Stimulated activated CD8-positive, alpha-beta memory T cell treated with anti-CD3 and anti-CD28 coated beads, Interleukin-12 subunit alpha, Interleukin-12 subunit beta, amount 100 ng/mL, for 1 hour (primary cell): ENCODE results near the gene SLC6A12.

Source experiments
- DNase-seq: peaks from one replicate; pipeline ENCODE4 v3.0.0-alpha.2; 2020; ENCODE audit warnings: low read depth

Gene SLC6A12

DNA sequence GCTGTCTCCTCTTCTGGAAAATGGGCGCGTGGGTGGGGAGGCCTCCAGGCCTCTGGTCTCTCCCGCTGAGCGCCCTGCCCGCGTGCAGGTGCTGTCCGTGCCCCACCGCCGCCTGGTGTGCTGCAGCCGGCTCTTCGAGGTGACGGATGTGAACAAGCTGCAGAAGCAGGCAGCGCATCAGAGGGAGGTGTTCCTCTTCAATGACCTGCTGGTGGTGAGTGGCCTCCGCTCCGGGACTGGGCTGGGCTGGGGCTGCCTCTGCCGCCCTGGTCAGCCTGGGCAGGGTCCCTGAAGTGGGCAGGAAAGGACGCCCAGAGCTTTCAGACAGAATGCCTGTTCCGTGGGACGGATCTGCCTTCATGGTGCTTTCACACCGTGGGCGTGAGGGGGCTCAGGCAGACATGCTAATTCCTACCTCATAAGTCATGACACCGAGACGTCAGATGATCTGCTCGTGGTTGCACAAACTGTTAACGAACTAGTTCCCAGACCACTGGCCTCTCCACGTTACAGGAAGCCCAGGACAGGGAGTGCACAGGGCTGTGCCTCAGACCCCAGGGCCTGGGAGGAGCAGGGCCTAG is 50.5 kb downstream of the SLC6A12 start:
- no peak for DNase-seq

DNA sequence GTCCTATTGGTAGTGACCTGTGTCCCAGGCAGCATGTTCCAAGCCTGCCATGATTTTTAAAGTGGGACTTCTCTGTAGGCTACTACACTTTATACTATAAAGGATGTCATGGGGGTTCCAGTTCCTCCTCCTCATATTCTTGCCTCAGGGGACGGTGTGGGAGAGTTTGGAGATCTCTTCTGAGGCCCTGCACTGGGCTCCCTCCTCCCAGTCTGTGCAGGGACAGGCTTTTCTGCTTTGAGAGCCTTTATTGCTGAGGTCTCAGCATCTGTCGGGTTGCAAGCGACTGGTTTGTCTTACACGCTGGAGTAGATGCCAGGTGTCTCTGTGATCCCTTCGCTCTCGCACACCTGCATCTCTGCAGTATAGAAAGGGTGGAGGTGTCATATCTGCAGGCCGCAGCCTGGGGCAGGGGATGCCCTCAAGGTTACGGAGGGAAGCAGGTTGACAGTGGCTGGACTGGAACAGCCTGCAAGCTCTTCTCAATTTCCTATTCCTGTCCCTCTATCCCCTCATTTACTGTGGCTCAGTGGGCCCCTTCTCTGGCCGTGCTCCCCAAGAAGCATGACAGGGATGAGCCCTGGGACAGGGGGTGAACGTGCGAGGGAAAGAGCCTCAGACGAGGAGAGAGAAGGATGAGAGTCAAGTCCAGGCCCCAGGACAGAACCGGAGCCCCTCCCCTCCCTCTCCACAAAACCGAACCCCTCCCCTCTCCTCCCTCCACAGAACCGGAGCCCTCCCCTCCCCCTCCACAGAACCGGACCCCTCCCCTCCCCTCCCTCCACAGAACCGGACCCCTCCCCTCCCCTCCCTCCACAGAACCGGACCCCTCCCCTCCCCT is 51.3 kb downstream of the SLC6A12 start:
- no peak for DNase-seq

DNA sequence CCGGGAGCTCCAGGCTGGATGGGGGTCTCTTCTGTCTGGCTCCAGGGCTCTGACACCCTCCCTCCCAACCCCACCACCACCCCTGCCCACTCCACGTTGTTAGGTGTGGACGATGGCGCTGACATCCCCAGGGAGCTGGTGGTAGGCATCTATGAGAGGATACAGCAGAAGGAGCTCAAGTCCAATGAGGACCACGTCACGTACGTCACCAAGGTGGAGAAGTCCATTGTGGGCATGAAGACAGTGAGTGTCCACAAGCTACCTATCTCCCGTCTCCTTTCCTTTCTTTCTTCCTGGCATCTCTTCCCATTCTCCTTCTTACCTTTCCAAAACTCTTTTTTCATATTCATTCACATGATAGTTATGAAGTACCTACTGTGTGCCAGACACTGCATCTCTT is 52.1 kb downstream of the SLC6A12 start:
- DNase-seq, result no peak

DNA sequence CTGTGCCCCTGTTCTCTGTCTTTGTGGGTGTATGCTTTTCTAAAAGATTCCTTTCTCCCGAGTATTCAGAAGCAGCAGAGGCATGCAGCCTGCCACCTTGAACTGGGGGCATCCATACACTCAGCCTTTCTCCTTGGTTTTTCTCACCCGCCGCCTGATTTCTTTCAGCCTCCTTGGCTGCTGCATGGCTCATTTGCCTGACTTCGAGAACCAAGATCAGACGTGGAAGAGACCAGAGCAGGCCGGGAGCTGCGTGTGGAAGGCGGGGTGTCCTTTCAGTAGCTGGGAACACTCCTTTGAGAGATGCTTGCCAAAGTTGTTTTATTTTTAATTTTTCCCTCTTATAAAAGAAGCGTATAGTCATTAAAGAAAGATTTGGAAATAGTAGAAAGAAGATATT is 53.1 kb downstream of the SLC6A12 start:
- no peak for DNase-seq

DNA sequence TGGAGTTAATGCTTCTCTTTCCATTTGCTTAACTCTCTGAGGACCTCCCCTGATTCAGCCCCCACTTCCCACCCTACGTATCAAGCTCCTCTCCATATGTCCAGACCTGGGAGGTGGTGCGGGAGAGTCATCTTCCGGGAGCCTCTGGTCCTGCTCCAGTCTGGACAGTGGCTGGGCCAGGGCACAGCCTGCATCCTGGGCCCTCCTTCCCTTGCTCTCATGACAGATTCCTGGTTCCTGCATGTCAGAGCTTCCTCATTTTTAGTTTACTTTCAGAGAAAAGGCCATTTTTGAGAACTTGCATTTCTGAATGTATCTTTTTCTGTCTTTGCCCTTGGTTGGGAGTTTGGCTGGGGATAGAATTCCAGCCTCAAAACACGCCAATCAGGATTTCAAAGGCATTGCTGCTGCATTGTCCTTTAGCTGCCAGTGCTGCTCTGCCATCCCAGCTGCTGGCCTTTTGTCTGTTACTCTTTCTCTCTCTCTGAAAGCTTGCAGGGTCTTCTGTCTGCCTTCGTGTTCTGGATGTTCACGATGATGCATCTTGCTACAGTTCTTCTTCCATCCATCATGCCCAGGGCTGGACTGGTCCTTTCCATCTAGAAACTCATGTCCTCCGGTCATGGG is 54.7 kb downstream of the SLC6A12 start:
- no peak for DNase-seq

DNA sequence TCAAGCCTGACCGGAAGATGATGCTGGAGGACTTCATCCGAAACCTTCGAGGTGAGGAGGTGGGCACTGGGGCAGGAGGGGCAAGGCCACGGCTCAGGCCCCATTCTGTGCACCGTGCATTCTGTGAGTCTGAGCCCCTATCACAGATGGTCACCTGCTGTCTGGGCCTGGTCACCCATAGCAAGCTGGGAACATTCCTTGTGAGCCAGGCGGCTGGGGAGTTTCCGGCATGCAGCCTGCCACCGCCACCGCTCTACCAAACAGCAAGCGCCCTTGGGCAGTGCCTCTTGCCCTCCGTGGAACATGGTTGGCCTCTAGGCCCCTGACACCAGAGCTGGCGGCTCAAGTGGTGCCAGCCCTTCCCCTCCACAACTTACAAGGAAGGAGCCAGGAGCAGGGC is 56.3 kb downstream of the SLC6A12 start:
- DNase-seq, result no peak

DNA sequence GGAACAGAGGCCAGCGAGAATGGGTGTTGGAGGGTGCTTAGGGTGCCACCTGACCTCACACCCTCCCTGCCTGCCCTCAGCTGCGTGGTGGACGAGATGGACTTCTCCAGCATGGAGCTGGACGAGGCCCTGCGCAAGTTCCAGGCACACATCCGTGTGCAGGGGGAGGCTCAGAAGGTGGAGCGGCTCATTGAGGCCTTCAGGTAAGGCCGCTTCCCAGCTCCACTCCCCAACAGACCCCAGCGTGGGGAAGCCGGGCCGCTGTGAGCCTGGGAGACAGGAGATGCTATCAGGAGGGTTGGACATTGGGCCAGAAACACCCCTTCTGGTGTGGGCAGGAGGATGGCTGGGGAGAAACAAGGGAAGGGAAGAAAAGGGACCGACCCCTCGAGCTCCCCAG is 57.0 kb downstream of the SLC6A12 start:
- DNase-seq, result no peak

DNA sequence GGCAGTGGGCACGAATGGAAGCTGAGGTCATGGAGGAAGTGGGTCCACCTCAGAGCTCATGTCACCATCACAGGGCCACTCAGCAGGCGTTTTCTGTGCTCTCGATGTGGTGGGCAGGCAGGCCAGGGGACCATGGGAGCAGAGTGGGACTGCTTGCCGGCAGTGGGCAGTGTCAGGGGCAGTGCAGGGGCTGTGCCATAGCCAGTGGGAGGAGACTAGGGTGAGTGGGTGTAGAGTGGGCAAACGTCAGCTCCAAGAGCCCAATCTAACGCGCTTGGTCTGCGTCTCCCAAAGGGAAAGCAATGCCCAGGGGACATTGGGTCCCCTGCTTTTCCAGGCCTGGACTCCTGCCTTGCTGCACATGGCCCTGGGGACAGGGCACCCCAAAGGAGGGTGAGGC is 58.3 kb downstream of the SLC6A12 start:
- DNase-seq, result no peak

DNA sequence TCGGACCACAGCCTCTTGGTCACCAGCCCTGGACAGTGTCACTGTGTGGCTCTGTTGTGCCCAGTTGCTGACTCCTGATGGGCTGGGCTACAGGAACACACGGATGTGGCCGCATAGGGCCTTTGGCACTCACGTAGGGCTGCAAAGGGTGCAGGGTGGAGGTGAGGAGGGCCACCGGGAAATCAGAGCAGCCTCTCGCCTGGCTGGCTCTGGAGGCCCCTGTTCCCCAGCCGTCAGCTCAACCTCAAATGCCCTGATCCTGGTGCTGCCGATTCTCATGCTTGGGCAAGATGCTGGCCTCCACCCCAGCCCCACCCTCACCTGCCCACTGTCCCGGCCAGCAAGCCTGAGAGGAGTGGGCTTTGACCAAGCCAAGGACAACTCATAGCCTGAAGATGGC is 59.0 kb downstream of the SLC6A12 start:
- DNase-seq, result no peak

DNA sequence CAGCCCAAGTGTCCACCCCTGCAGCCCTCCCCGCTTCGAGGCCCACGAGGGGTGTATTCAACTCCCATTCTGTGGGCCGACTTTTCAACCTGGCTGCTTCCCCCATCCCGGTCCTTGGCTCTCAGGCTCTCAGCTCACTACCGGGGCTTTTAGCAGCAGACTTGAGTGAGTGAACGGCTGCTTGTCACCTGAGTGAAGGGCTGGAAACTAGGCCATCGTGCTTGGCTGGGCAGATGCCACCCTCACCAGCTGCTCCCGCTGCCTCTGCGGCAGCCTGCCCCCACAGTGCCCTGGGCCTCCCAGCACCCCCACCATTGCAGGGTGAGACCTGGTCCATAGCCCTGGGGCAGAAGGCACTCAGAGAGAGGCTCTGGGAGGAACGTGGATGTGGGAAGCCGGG is 59.9 kb downstream of the SLC6A12 start:
- no peak for DNase-seq

DNA sequence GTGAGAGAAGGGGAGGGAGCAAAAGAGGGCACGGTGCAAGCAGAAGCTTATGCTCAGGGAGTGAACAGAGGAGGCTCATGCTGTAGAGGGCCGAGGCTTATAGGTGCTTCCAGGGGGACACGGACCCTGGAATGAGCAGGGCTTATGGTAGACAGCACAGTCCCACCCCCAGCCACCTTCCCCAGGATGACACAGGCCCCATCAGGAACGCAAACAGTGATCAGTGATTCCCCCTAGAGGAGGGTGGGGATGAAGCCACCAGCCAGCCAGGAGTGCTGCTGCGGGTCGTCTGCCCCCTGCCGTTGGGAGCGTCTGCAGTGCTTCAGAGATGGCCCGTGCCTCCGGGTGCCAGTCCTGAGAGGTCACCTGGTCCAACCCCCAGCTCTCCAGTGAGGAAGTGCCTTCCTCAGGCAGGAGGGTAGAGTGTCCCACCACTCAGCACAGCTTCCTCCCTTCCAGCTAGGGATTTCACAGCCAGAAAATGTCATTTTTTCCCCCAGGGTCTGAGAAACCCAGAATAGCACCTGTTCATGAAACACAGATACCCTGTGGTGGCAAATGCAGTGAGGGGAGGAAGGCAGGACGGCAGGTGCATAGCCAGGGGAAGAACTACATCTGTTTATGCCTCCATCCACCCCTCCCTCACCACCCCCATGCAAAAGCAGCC is 60.7 kb downstream of the SLC6A12 start:
- DNase-seq, result peak; percentile 6

DNA sequence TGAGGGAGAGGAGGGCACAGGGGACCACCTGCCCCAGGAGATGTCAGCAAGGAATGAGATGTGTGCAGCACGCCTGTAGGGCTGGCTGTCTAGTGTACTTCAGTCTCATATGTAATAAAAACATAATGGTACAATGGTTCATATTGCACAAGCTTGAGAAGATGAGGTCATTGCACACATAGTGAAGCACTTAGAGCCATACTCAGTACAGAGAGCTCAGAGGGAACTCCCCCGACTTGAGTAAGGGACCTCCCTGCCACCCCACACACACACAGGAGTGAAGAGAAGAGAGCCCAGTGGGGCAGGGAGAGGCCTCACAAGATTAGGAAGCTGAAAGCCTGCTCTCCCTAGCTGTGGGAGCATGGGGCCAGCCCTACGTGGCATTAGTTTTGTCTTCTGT is 61.5 kb downstream of the SLC6A12 start:
- DNase-seq, result no peak

DNA sequence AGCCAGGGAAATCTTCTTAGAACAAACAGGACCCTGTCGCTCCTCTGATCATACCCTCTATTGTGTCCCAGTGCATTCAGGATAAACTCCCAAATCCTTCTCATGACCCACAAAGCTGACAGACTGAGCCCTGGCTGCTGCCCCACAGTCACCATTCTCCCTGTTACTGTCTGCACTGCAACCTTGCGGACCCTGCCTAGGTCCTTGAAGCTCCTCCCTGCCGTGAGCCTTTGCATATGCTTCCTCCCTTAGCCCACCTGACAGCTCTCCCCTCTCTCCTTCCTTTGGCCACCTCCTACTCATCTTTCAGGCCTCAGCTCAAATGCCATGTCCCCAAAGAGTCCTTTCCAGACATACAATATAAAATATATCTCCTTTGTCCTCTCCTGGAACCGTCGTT is 62.4 kb downstream of the SLC6A12 start:
- no peak for DNase-seq

DNA sequence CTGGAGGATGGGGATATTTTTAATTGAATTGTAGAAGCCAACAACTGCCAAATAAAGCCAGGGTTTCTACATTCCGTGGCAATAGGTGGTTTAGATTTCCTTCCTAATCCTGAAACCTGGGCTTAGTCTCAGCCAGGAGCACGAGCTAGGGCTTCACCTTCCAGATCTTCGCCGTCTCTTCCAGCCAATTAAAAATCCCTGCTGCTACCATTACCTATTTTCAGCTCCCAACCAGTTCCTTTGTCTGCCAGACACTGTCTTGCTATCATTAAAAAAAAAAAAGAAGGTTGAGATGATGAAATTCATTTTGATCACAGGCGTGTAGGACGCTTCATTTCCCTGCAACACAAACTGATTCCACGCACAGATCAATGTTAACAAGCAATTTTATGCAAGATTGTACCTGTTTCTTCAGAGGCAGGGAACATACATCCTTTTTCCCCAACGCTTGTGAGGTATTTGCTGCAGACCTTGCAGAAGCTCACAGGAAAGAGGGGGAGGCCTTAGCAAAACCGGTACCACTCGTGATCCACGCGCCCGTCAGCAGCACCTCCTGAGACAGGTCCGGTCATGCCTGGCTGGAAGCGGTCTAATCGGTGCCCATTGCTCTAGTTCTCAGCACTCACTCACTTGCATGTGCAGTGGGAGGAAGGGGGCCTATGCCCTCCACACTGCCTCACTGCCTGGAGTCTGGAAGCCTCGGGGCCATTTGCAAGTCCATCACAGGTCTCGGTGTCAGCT is 65.1 kb downstream of the SLC6A12 start:
- no peak for DNase-seq

DNA sequence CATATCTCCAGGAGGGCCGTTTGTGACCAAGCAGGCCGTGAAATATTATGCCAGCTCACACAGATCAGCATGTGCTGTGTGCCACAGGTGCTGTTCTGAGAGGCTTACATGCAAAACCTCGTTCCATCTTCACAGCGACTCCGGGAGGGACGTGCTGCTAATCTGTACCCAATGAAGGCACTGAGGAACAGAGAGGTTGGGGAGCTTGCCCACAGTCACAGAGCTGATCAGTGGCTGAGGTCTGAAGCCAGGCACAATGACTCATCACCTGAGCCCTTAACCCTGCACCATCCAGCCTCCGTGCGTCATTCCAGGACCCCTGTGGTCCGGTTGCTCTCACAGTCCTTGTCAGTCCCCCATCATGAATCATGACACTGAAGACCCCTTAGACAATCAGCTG is 66.7 kb downstream of the SLC6A12 start:
- no peak for DNase-seq

DNA sequence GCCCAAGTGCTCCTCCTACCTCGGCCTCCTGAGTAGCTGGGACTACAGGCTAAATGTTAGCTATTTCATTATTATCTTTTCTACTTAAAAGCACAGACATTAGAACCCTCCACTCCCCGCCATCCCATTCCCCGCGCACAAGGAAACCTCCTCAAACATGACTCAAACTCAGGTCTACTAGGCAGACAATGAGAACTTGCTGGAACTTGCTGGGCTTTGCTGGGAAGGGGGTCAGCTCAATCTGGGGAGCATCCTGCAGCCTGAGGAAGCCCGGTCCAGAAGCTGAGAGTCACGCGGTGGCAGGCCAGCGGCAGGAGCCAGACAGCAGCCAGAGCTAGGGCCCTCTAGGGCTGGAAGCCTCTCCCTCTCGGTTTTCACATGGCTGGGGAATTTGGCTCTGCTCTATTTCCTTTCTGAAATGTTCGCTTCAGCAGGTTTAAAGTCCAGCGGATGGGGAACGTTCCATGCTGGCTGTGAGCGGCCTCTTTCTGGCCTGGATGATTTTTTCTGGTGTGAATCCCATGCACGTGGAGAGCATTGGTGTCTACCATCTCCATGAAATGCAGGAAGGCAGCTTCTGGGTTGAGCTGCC is 68.5 kb downstream of the SLC6A12 start:
- DNase-seq, result no peak

DNA sequence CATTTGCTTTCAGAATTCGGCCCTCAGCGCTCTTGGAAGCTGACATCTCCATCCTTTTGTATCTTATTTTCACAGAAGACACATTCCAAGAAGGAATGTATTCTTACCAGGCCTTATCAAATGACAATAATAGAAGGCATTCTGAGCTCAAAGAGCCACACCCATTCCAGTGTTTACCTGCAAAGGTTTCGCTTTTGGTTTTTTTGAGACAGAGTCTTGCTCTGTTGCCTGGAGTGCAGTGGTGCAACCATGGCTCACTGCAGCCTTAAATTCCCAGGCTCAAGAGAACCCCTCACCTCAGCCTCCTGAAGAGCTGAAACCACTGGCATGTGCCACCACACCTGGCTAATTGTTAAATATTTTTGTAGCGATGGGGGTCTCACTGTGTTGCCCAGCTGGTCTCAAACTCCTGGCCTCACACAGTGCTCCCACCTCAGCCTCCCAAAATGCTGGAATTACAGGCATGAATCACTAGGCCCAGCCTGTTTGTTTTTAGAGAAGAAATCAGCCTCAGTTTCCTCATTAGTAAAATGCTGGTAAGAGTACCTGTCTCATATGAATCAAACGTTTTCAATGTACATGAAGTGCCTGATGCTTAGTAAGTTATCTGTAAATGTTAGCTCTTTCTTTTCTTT is 69.2 kb downstream of the SLC6A12 start:
- no peak for DNase-seq

DNA sequence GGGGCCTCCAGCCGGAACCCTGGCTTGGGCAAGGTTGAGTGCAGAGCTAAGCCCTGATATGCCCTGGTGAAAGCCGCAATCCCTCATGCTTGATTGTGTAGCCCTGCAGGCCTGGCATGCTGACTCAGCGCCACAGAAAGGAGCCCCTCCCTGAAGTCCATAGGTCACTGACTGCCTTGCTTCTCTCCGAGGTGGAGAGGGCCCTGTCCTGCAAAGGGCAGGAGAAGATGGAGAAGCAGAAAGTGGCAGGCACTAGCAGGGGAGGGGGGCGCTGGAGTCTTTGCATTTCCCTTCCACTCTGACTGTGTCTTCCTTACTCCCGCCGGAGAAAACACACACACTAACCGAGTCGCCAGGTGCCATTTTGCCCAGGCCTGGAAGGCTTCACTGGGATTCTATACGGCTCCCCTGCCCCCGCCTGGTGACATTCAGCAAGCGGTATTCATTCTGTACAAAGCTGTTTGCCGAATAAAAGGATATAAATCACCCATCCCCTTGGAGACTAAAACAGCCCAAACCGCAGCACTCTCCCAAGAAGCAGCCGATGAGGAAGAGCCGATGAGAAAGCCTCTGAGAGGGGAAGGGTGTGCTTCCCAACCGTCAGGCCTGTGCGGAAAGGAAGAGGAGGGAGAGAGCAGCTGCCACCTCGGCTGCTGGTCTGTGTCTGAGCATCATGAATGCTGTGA is 69.8 kb downstream of the SLC6A12 start:
- DNase-seq, result no peak

DNA sequence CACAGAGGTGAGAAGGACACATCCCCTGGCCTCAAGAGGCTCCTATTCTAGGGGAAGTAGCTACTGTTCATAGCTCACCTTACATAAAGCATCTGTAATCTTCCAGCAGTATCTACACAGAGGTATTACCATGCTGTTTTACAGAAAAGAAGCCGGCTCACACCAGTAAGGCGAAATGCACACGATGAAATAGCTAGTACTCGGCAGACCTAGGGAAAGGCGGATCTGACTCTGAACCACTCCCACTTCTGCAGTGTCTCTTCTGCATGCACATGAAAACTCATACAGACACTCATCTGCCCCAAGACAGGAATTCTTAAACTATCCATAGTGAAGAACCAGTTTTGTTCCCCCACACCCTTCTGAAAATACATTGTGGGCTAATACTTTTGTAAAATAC is 73.8 kb downstream of the SLC6A12 start:
- no peak for DNase-seq
